ENCODE data around the gene DUOXA2. TPM values are rescaled to one million over a fixed set of nuclear protein-coding genes. Genes with fewer than 3 reads are reported as not detected.
A peak's percentile ranks its signal among the peaks of the same experiment; 100 is the strongest.
"Not testable (repeated sequence)": the region's sequence is repeated elsewhere in the genome, so short reads cannot be mapped to it uniquely, and the experiment has no call there.

The DUOXA2 gene
- total RNA-seq = not detected

DNA sequence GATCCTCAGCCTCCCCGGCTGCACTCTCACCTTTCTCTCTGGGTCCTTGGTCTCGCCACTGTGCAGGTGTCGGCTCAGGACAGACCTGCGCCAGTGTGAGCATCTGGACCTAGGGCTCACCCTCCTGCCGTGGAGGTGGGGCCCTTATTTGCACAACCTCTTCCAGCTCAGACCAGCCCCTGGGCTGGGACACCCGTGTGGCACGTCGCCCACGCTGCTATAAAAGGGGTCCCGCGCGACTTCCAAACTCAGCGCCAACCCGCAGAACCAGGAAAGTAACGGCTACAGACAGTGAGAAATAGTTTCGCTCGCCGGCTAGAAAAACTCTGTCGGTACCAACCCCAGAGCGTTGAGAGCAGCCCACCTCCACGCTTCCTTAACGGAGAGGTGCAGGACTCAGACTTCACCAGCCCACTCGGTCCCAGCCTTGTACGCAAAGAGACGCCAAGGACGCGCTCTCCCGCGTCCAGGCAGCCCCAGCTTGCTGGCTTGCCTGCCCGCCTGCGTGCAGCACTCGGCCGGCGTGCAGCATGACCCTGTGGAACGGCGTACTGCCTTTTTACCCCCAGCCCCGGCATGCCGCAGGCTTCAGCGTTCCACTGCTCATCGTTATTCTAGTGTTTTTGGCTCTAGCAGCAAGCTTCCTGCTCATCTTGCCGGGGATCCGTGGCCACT is at the start of gene DUOXA2, which contains the start of gene DUOX2:
Gene DUOXA2, plus strand, starts transcription at position 251 of the 675 bp plus-strand sequence. Its CDS starts 280 bp downstream, at position 531.
Gene DUOX2, minus strand, starts transcription at position 97 of the 675 bp plus-strand sequence. CDS start 761 bp downstream, outside the sequence.
- Mint-ChIP-seq H3K9me3 (no peaks in the 10 kb centered on the region), H3K36me3 (peaks cover 0 to 5% of the 10 kb centered on the region in 2 donors), H3K27ac (no peak within 1 kb of the TSS)

GRCh38 chr15:45064386-45064785 is 49.7 kb upstream of the DUOXA2 start:
- no peak for ATAC-seq
- Mint-ChIP-seq H3K36me3 (peaks cover 7 to 23% of the 10 kb centered on the region in 2 donors), H3K9me3 (no peaks in the 10 kb centered on the region), H3K27ac (no peak overlapping the region)
- DNase-seq (ENCODE audit: low spot score in 2 of 2) = no peak

More for the DNA sequence above, at the start of gene DUOXA2, which contains the start of gene DUOX2:
- peak in 1 of 2 donors; percentile 23 for DNase-seq (ENCODE audit: low spot score in 2 of 2)
- no peak for ATAC-seq

DNA sequence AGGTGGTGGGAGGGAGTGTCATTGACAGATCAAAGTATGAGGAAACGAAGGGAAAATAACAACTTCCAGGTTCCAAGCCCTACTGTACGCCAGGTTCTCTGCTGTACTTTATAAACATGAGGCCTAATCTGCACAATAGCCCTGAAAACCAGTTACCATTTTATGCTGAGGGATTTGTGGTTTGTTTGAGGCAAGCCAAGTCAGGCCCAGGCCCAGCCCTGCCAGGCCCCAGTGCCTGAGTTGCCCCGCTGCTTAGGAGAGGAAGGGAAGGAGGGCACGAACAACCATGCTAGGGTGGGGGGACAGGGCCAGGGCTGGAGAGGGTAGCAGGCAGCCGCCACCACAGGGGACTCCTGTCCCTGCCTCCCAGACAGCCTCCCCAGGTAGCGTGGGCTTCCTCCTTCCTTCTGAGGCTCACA is 44.2 kb upstream of the DUOXA2 start:
- peaks cover 0 to 11% of the 10 kb centered on the region in 2 donors for H3K36me3 Mint-ChIP-seq
- peak; percentile 16 to 37 for ATAC-seq
- not testable (repeated sequence) for H3K9me3 Mint-ChIP-seq; DNase-seq (ENCODE audit: low spot score in 2 of 2)
- peak overlapping the region in 1 of 2 donors; percentile 93 for H3K27ac Mint-ChIP-seq

DNA sequence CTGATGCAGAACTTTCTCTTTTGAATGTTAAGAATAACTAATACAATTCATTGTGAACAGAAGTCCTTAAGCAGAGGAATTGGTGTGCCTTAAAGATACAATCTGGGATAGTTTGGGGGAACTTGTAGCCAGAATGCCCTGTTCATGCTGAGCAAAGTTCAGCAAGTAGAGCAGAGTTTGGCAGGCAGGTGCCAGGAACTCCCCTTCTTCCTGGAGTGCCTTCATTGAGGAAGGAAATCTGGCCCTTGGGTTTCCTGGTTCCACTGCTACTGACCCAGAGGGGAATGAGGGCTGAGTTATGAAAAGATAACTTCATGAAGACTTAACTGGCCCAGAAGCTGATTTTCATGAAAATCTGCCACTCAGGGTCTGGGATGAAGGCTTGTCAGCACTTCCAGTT is 40.5 kb upstream of the DUOXA2 start:
- not testable (repeated sequence) for H3K27ac Mint-ChIP-seq; ATAC-seq; DNase-seq (ENCODE audit: low spot score in 2 of 2); H3K9me3 Mint-ChIP-seq
- peaks cover 0 to 11% of the 10 kb centered on the region in 2 donors for H3K36me3 Mint-ChIP-seq

GRCh38 chr15:45075440-45076320 is 38.4 kb upstream of the DUOXA2 start:
- H3K36me3 Mint-ChIP-seq; H3K9me3 Mint-ChIP-seq; ATAC-seq; H3K27ac Mint-ChIP-seq; DNase-seq (ENCODE audit: low spot score in 2 of 2): not testable (repeated sequence)

- H3K36me3 Mint-ChIP-seq; ATAC-seq; H3K9me3 Mint-ChIP-seq; H3K27ac Mint-ChIP-seq; DNase-seq (ENCODE audit: low spot score in 2 of 2): not testable (repeated sequence)
Measured at GRCh38 chr15:45077391-45077790, 36.7 kb upstream of the DUOXA2 start.

DNA sequence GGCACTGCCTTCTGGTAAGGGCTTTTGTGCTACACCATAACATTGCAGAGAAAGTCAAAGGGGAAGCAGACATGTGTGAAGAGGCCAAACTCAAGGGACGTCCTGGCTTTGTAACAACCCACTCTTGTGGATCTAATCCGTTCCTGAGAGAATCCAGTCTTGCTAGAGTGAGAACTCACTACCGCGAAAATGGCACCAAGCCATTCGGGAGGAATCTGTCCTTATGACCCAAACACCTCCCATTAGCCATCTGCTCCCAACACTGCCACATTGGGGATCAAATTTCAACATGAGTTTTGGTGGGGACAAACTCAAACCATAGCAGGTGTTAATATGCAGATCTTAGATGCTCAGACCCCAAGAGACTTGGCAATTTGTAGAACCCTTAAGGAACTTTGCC is 34.9 kb upstream of the DUOXA2 start:
- not testable (repeated sequence) for H3K36me3 Mint-ChIP-seq; ATAC-seq; H3K27ac Mint-ChIP-seq; DNase-seq (ENCODE audit: low spot score in 2 of 2); H3K9me3 Mint-ChIP-seq

DNA sequence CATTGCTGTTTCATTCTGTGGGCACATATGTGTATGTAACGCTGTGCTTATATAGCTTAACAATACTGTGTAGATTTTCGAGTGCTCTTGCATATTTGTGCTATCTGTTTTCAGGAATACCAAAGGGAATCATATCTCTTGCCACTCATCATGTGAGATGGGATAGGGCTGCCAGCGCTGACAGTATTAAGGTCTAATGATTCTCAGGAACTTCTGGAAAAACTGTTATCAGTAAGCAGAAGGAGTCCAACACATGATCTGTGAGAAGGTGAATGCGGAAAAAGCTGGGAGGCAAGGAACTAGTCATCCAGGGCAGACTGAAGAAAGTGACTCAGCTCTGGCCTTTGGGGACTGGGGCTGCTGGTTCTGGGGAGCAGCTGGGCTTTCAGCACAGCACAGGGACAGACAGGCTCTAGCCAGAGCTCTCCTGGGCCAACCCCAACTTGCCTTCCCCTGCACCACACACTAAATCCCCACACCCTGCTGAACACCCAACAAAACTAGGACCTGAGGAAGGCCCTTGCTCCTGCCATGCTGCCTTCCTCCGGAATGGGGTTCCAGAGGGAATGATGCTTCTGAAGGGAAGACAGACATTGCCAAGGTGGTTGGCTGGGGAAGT is 34.4 kb upstream of the DUOXA2 start:
- peak overlapping the region in 1 of 2 donors; percentile 32 for H3K27ac Mint-ChIP-seq
- not testable (repeated sequence) for DNase-seq (ENCODE audit: low spot score in 2 of 2); H3K36me3 Mint-ChIP-seq; H3K9me3 Mint-ChIP-seq; ATAC-seq

GRCh38 chr15:45080593-45080992 is 33.5 kb upstream of the DUOXA2 start:
- H3K36me3 Mint-ChIP-seq; H3K27ac Mint-ChIP-seq; H3K9me3 Mint-ChIP-seq; ATAC-seq; DNase-seq (ENCODE audit: low spot score in 2 of 2): not testable (repeated sequence)

DNA sequence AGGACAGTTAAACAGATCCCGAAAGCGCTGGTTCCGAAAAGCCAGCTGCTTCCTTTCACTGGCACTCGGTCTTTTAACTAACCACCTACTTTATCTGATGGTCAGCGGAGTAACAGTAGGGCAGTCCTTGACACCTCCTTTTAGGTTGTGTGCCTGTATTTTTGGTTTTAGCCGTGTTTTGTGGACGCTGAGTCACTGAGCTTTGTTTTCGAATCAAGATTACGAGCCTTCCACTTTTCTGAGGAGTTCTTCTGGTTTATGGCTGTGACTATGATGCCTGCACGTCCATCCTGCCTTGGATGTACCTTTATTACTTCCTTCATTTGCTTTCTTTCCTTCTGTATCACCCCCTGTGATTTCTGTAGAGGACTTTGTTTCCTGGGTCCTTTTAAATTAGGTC is 31.7 kb upstream of the DUOXA2 start:
- H3K9me3 Mint-ChIP-seq; H3K36me3 Mint-ChIP-seq; H3K27ac Mint-ChIP-seq; DNase-seq (ENCODE audit: low spot score in 2 of 2); ATAC-seq: not testable (repeated sequence)

GRCh38 chr15:45083223-45083622 is 30.9 kb upstream of the DUOXA2 start:
- no peaks in the 10 kb centered on the region for H3K9me3 Mint-ChIP-seq
- DNase-seq (ENCODE audit: low spot score in 2 of 2) (no peak), ATAC-seq (no peak)
- H3K27ac Mint-ChIP-seq = no peak overlapping the region
- H3K36me3 Mint-ChIP-seq = no peaks in the 10 kb centered on the region

- DNase-seq (ENCODE audit: low spot score in 2 of 2) (no peak), ATAC-seq (no peak)
- H3K36me3 Mint-ChIP-seq = no peaks in the 10 kb centered on the region
- H3K9me3 Mint-ChIP-seq = no peaks in the 10 kb centered on the region
- no peak overlapping the region for H3K27ac Mint-ChIP-seq
Measured at GRCh38 chr15:45084163-45084562, 30.0 kb upstream of the DUOXA2 start.

DNA sequence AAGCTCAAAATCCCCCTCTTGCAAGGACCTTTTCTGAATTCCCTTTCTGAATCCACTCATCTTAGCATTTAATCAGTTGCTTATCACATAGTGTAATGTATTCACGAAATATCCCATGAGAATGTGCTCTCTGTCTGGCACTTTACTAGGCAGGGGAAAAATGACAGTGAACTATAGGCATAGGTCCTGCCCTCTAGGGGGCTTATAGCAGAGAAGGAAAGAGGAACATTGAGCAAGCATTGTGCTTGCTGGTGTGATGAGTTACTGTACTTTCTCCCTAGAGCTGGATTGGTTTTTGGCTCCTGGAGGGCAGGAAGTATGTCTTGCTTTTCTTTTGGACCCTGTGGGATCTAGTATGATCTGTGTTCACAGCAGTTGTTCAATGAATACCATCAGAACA is 26.6 kb upstream of the DUOXA2 start:
- DNase-seq (ENCODE audit: low spot score in 2 of 2) (no peak), ATAC-seq (no peak)
- H3K27ac Mint-ChIP-seq = no peak overlapping the region
- no peaks in the 10 kb centered on the region for H3K9me3 Mint-ChIP-seq
- no peaks in the 10 kb centered on the region for H3K36me3 Mint-ChIP-seq

- no peak overlapping the region for H3K27ac Mint-ChIP-seq
- no peaks in the 10 kb centered on the region for H3K9me3 Mint-ChIP-seq
- DNase-seq (ENCODE audit: low spot score in 2 of 2) = no peak
- H3K36me3 Mint-ChIP-seq = no peaks in the 10 kb centered on the region
- no peak for ATAC-seq
Measured at GRCh38 chr15:45088801-45089711, 25.1 kb upstream of the DUOXA2 start.

DNA sequence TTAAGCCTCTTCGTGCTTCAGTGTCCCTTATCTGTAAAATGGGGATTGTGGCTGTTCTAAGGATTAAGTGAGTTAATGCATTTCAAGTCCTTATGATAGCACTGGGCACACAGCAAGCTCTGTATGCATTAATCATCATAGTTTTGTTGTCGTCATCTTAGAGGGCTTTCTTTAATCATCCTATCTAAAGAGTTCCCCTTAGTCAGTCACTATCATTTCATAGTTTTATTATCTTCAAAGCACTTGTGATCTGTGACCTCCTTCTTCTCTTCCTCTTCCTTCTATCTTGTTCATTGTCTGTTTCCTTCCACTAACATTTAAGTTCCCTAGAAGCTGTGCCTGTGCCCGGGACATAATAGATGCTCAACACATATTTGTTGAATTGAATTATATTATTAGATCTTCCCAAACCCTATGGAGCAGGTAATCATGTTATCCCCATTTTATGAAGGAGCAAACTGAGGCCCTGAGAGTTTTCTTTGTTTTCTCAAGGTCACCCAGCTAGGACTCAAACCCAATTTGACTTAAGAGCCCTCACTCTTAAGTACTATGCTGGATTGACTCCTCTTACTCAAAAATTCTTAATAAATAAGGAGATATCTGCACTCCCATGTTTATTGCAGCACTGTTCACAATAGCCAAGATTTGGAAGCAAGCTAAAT is 24.3 kb upstream of the DUOXA2 start:
- no peak for ATAC-seq
- H3K36me3 Mint-ChIP-seq = no peaks in the 10 kb centered on the region
- DNase-seq (ENCODE audit: low spot score in 2 of 2) = no peak
- no peaks in the 10 kb centered on the region for H3K9me3 Mint-ChIP-seq
- no peak overlapping the region for H3K27ac Mint-ChIP-seq

DNA sequence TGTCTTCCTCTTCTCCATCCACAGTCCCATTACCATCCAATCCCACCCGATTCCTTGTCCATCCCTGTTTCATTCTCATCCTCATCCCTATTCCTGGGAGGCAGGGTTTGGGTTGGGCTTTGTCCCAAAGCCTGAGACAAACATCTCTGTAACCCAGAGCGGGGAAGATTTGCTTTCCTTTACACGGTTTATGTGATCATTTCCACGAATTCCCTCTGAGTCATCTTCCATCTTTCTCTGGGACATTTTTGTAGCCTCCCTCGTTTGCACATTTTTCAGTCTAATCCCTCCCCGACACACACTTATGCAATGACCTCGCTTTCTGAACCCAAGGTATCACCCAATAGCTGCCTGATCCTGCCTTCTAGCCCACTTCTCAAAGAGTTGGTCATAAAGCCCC is 23.0 kb upstream of the DUOXA2 start:
- no peaks in the 10 kb centered on the region for H3K9me3 Mint-ChIP-seq
- no peak overlapping the region for H3K27ac Mint-ChIP-seq

More for the DNA sequence above, 23.0 kb upstream of the DUOXA2 start:
- no peak for DNase-seq (ENCODE audit: low spot score in 2 of 2)
- ATAC-seq = no peak
- H3K36me3 Mint-ChIP-seq = no peaks in the 10 kb centered on the region

All from activated naive CD4-positive, alpha-beta T cell treated with anti-CD3 and anti-CD28 coated beads, Interleukin-2, amount 50 U/mL, for 72 hours (primary cell).